Gastroesophageal sphincter (tissue), 4 donors: ENCODE results near the gene RASA4B. TPM values are rescaled to one million over a fixed set of nuclear protein-coding genes. Genes with fewer than 3 reads are reported as not detected.

Source experiments
- ATAC-seq: fragments of 150-250 bp; one replicate; pipeline ENCODE4 v1.9.1; 2016; ENCODE audit warnings: mild to moderate bottlenecking, moderate library complexity
- H3K27ac ChIP-seq, 4 donors: fragments of 200-600 bp; sonication (generic) in 3 of 4; 1 replicate in 3 of 4; 2 replicates in 1 of 4; pipeline ENCODE4 v1.5.1; 2016 to 2019
- H3K27me3 ChIP-seq: fragments of 200-600 bp; sonication (generic); one replicate; pipeline ENCODE4 v1.5.1; 2019
- H3K36me3 ChIP-seq, 2 donors: fragments of 200-600 bp; sonication (generic); one replicate each; pipeline ENCODE4 v1.5.1; 2019; ENCODE audit warnings: control low read depth in 1 of 2
- H3K4me1 ChIP-seq, 3 donors: fragments of 200-600 bp; sonication (generic); 1 replicate in 2 of 3; 2 replicates in 1 of 3; pipeline ENCODE4 v1.5.1; 2016 to 2019; ENCODE audit warnings: control low read depth in 2 of 3
- H3K4me3 ChIP-seq, 2 donors: fragments of 200-600 bp; sonication (generic); one replicate each; pipeline ENCODE4 v1.5.1; 2019; ENCODE audit warnings: mild to moderate bottlenecking in 1 of 2, moderate library complexity in 1 of 2
- H3K9me3 ChIP-seq, 3 donors: fragments of 200-600 bp; sonication (generic); one replicate each; pipeline ENCODE4 v1.5.1; 2017 to 2019; ENCODE audit warnings: control low read depth in 2 of 3
- EP300 ChIP-seq: sonication (generic); formaldehyde crosslinking; IDR thresholded peaks from one replicate; pipeline ENCODE4 v1.6.1; 2017; ENCODE audit warnings: antibody characterized with exemption, mild to moderate bottlenecking
- POLR2A ChIP-seq, 2 donors: fragments of 450-650 bp; IDR thresholded peaks; one replicate each; pipeline ENCODE4 v1.6.1; 2017; ENCODE audit warnings: antibody characterized with exemption in 2 of 2, mild to moderate bottlenecking in 2 of 2, moderate library complexity in 1 of 2
- POLR2AphosphoS5 ChIP-seq: sonication (generic); formaldehyde crosslinking; IDR thresholded peaks from one replicate; pipeline ENCODE4 v1.6.1; 2017; ENCODE audit warnings: antibody characterized with exemption
- WGBS, 2 donors: methylation state at CpG; one replicate each; pipeline ENCODE4 v1.1.5; 2018; ENCODE audit warnings: low coverage in 1 of 2; 5-methylcytosine and 5-hydroxymethylcytosine counted together
- total RNA-seq, 4 donors: library from RNA; depleted of rRNA; stranded (reverse); fragments of >200 nt; gene quantifications; one replicate each; pipeline ENCODE4 v1.1.0, GENCODE V29; 2016
- TF ChIP-seq, protein P1 (sequence below), 4 experiments: fragments of 200-600 bp in 2 of 4; fragments of 450-650 bp in 2 of 4; sonication (generic) in 1 of 4; IDR thresholded peaks; one replicate each; pipeline ENCODE4 v1.5.1; 2017 to 2019; ENCODE audit warnings: antibody characterized with exemption in 4 of 4, mild to moderate bottlenecking in 2 of 4, moderate library complexity in 2 of 4

The RASA4B gene
- total RNA-seq, 4 donors from 2014 or later, result 6.1 to 34.3 (median 8.8) TPM

DNA sequence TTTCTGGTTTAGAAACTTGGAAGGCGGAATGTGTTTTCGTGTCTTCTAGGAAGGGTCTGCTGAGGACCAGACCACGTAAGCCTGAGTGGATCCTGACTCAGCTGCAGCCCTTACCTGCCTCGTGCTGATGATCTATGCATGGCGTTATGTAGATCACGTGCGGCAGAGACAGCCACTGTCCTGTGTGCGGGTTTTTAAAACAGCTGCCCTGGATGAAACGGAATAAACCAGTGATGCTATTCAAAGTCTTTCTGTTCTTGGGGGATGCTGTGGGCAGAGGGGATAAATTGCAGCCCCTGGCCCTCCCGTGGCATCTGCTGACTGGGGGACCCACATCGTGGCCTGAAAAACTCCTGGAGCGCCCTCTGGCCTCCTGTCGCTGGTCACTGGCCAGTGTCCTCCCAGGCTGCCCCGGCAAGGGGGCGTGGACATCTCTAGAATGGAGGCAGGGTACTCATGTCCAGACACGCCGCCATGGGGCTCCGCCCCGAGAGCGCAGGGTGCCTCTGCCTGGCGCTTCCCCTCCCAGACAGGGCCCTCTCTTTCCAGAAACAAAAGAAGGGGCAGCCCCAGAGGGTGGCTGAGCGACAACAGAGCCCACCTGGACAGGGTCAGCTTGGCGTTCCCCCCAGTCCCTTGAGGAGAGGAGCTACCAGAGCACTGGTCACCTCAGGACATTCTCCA is 66.1 kb downstream of the RASA4B start:
- WGBS, 2 donors, result 53 to 74% methylated on average over 3 to 7 of the region's 23 CpGs
- peak; percentile 23 for ATAC-seq
- H3K36me3 ChIP-seq, result peaks cover 0 to 41% of the 10 kb centered on the region in 2 donors

DNA sequence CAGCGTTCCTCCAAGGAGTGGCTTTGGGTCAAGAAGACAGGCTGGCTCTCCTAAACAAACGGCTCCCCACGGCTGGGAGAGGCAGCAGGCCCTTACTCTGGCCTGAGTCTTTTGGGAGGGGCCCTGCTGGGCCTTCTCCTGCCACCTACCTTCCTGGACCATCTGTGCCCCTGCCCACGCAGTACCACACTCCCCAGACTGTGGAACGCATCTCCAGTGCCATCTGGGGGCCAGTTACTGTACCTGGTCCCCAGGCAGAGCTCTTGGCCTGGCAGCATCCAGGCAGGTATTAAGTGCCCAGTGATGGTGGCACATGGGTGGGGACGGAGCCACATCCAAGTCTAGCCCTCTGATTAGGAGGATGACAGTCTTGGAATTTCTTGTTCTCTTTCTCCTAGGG is 67.3 kb downstream of the RASA4B start:
- ATAC-seq, result no peak
- Histone ChIP-seq H3K27me3 (no peaks in the 10 kb centered on the region), H3K36me3 (peaks cover 0 to 34% of the 10 kb centered on the region in 2 donors), H3K9me3 (no peaks in the 10 kb centered on the region), H3K4me3 (no peak overlapping the region), H3K27ac (no peak overlapping the region), H3K4me1 (no peaks in the 10 kb centered on the region)
- 47 to 71% methylated on average over 3 to 5 of the region's 6 CpGs for WGBS, 2 donors
- TF ChIP-seq EP300 (no peak), POLR2AphosphoS5 (no peak), POLR2A (IDR thresholded peaks at IDR 0.05) (no peak)
- TF ChIP-seq, protein P1, sequence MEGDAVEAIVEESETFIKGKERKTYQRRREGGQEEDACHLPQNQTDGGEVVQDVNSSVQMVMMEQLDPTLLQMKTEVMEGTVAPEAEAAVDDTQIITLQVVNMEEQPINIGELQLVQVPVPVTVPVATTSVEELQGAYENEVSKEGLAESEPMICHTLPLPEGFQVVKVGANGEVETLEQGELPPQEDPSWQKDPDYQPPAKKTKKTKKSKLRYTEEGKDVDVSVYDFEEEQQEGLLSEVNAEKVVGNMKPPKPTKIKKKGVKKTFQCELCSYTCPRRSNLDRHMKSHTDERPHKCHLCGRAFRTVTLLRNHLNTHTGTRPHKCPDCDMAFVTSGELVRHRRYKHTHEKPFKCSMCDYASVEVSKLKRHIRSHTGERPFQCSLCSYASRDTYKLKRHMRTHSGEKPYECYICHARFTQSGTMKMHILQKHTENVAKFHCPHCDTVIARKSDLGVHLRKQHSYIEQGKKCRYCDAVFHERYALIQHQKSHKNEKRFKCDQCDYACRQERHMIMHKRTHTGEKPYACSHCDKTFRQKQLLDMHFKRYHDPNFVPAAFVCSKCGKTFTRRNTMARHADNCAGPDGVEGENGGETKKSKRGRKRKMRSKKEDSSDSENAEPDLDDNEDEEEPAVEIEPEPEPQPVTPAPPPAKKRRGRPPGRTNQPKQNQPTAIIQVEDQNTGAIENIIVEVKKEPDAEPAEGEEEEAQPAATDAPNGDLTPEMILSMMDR (IDR thresholded peaks at IDR 0.05), result no peak

More for the DNA sequence above, 66.1 kb downstream of the RASA4B start:
- H3K9me3 ChIP-seq, result no peaks in the 10 kb centered on the region
- no peaks in the 10 kb centered on the region for H3K27me3 ChIP-seq
- no peak overlapping the region for H3K4me3 ChIP-seq
- H3K27ac ChIP-seq, result no peak overlapping the region
- H3K4me1 ChIP-seq, result no peaks in the 10 kb centered on the region
- no peak for TF ChIP-seq POLR2AphosphoS5
- no peak for TF ChIP-seq POLR2A (IDR thresholded peaks at IDR 0.05)
- TF ChIP-seq EP300, result no peak
- TF ChIP-seq, protein P1 (IDR thresholded peaks at IDR 0.05), result no peak

DNA sequence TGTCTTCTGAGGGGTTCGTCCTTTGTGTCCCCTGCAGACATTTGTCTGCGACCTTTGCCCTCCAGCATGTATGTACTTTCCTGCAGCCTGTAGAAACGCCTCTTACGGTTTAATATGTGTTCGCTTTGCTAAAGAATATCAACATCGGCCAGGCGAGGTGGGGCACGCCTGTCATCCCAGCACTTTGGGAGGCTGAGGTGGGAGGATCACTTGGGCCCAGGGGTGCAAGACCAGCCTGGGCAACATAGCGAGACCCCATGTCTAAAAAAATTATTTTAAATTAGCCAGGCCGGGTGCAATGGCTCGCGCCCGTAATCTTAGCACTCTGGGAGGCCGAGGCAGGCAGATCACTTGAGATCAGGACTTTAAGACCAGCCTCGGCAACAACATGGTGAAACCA is 68.4 kb downstream of the RASA4B start:
- TF ChIP-seq EP300, result no peak
- TF ChIP-seq, protein P1 (IDR thresholded peaks at IDR 0.05), result no peak
- TF ChIP-seq POLR2AphosphoS5, result no peak
- TF ChIP-seq POLR2A (IDR thresholded peaks at IDR 0.05), result no peak
- Histone ChIP-seq H3K9me3 (no peaks in the 10 kb centered on the region), H3K27ac (no peak overlapping the region), H3K27me3 (no peaks in the 10 kb centered on the region), H3K36me3 (peaks cover 0 to 29% of the 10 kb centered on the region in 2 donors), H3K4me1 (no peaks in the 10 kb centered on the region), H3K4me3 (no peak overlapping the region)
- WGBS, 2 donors, result 92 to 100% methylated on average over 3 to 4 of the region's 15 CpGs
- ATAC-seq, result no peak

DNA sequence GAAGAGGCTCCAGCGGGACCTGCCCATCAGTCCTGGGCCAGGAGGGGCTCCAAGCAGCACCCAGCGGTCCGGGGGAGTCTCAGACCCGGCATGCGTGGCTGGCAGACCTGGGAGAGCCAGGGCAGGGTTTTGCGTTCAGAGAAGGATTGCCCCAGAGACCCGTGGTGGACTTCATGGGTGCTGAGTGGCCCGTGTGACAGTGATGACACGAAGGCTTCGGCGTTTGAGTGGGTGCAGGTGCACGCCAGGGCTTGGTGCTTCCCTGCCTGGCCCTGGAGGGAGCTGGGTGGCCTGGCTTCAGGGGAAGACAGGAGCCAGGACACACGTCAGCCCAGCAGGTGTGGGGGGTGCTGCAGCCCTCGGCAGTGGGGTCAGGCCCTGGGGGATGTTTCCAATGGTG is 70.3 kb downstream of the RASA4B start:
- Histone ChIP-seq H3K4me1 (no peaks in the 10 kb centered on the region), H3K9me3 (no peaks in the 10 kb centered on the region), H3K27me3 (no peaks in the 10 kb centered on the region), H3K4me3 (no peak overlapping the region), H3K27ac (no peak overlapping the region), H3K36me3 (peaks cover 0 to 29% of the 10 kb centered on the region in 2 donors)
- 93% methylated on average over 7 of the region's 14 CpGs; no CpG with 5 or more reads in 1 of the 2 donors for WGBS, 2 donors
- TF ChIP-seq EP300 (no peak), POLR2A (IDR thresholded peaks at IDR 0.05) (no peak), POLR2AphosphoS5 (no peak)
- TF ChIP-seq, protein P1 (IDR thresholded peaks at IDR 0.05), result no peak
- ATAC-seq, result no peak
